ENCODE measurements around the gene HLCS.

The HLCS gene

DNA sequence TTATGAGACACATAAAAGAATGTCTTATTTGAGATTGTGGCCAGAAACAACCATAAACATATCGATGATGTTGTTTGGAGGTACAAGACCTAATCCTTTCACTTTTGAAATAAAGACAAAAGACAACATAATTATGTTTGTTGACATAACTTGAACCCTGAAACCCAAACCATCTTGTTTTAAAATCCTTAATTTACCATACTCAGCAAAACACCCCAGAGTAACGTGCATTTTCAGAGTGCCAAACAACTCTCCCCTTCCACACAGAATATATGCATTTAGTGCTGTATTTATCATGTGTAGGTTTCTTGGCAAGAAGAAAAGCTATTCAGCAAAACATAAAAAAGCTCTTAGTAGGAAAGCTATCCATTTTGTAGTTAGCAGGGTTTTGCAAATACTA, 250.1 kb downstream of the HLCS start:
- ChIA-PET POLR2A (no interaction called here), CTCF (no interaction called here)
- no peak for DNase-seq (ENCODE audit: low read depth, low spot score)

DNA sequence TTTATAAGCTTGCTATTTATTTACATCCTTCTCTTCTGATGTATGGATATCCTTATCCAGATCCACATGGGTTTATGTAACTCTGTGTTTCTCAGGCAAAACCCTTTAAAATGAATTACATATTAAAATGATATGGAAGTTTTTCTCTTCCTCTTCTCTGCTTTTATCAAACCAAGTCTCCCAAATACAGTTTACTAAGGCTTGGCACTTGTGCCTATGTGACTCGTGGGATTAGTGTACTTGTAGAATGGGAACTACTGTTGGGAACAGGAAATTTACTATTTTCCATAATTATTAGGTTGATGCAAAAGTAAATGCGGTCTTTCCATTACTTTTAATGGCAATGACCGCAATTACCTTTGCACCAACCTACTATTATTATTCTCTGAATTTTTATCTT, 252.7 kb downstream of the HLCS start:
- POLR2A ChIA-PET = no interaction called here
- TF ChIP-seq, protein P1, sequence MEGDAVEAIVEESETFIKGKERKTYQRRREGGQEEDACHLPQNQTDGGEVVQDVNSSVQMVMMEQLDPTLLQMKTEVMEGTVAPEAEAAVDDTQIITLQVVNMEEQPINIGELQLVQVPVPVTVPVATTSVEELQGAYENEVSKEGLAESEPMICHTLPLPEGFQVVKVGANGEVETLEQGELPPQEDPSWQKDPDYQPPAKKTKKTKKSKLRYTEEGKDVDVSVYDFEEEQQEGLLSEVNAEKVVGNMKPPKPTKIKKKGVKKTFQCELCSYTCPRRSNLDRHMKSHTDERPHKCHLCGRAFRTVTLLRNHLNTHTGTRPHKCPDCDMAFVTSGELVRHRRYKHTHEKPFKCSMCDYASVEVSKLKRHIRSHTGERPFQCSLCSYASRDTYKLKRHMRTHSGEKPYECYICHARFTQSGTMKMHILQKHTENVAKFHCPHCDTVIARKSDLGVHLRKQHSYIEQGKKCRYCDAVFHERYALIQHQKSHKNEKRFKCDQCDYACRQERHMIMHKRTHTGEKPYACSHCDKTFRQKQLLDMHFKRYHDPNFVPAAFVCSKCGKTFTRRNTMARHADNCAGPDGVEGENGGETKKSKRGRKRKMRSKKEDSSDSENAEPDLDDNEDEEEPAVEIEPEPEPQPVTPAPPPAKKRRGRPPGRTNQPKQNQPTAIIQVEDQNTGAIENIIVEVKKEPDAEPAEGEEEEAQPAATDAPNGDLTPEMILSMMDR (IDR thresholded peaks at IDR 0.05; ENCODE audit: insufficient read depth, low read length, missing control alignments) = no peak
- CTCF ChIA-PET = no interaction called here
- no peak overlapping the region for H3K4me3 ChIP-seq (ENCODE audit: low read depth, low read length)
- no peak for DNase-seq (ENCODE audit: low read depth, low spot score)

More for the DNA sequence above, 250.1 kb downstream of the HLCS start:
- TF ChIP-seq, protein P1 (IDR thresholded peaks at IDR 0.05; ENCODE audit: insufficient read depth, low read length, missing control alignments) = no peak
- H3K4me3 ChIP-seq (ENCODE audit: low read depth, low read length) = no peak overlapping the region

- CTCF ChIA-PET = interaction anchor here (0.8 to 1.9 kb wide), 5 partner anchors 8 to 220 kb away, joined by 3 to 8 read pairs (median 3); no protein-coding TSS in a partner anchor
- POLR2A ChIA-PET = no interaction called here
- DNase-seq (ENCODE audit: low read depth, low spot score) = no peak
- TF ChIP-seq, protein P1 (IDR thresholded peaks at IDR 0.05; ENCODE audit: insufficient read depth, low read length, missing control alignments) = no peak
- no peak overlapping the region for H3K4me3 ChIP-seq (ENCODE audit: low read depth, low read length)
Measured at GRCh38 chr21:36710729-36711048, 255.8 kb downstream of the HLCS start.

- TF ChIP-seq, protein P1 (IDR thresholded peaks at IDR 0.05; ENCODE audit: insufficient read depth, low read length, missing control alignments) = no peak
- no peak for DNase-seq (ENCODE audit: low read depth, low spot score)
- H3K4me3 ChIP-seq (ENCODE audit: low read depth, low read length) = no peak overlapping the region
- POLR2A ChIA-PET = no interaction called here
- CTCF ChIA-PET = interaction anchor here (0.8 to 1.9 kb wide), 4 partner anchors 8 to 221 kb away, joined by 3 to 8 read pairs (median 4); no protein-coding TSS in a partner anchor
Measured at GRCh38 chr21:36709868-36710728, 256.4 kb downstream of the HLCS start.

- H3K4me3 ChIP-seq (ENCODE audit: low read depth, low read length) = no peak overlapping the region
- TF ChIP-seq, protein P1 (IDR thresholded peaks at IDR 0.05; ENCODE audit: insufficient read depth, low read length, missing control alignments) = no peak
- POLR2A ChIA-PET = no interaction called here
- CTCF ChIA-PET = interaction anchor here (1.7 to 1.9 kb wide), 2 partner anchors 39 to 208 kb away, joined by 3 to 8 read pairs; no protein-coding TSS in a partner anchor
- no peak for DNase-seq (ENCODE audit: low read depth, low spot score)
Measured at GRCh38 chr21:36709030-36709867, 257.2 kb downstream of the HLCS start.

Measured in AG04449 (cell line).